Endodermal cell (in vitro differentiated cells): Measurements from ENCODE around the gene SON. TPM values are rescaled to one million over a fixed set of nuclear protein-coding genes. Genes with fewer than 3 reads are reported as not detected.
A peak's percentile ranks its signal among the peaks of the same experiment; 100 is the strongest.

Experiments used
- DNase-seq: peaks from one replicate; pipeline ENCODE4 v3.0.0-alpha.2; 2017
- H3K27ac ChIP-seq: 2 replicates; pipeline ENCODE4 v1.5.1; 2013; ENCODE audit warnings: mild to moderate bottlenecking, low read depth, low read length, moderate library complexity
- H3K27me3 ChIP-seq: 2 replicates; pipeline ENCODE4 v1.6.1; 2013; ENCODE audit warnings: mild to moderate bottlenecking, low read length, moderate library complexity; ENCODE audit not compliant: insufficient read depth, control insufficient read depth, poor library complexity, severe bottlenecking
- H3K36me3 ChIP-seq: 2 replicates; pipeline ENCODE4 v1.7.0; 2013; ENCODE audit warnings: mild to moderate bottlenecking, low read length, moderate library complexity; ENCODE audit not compliant: control insufficient read depth, insufficient read depth
- H3K4me1 ChIP-seq: one replicate; pipeline ENCODE4 v1.7.0; 2013; ENCODE audit warnings: low read length; ENCODE audit not compliant: control insufficient read depth, insufficient read depth
- H3K4me3 ChIP-seq: 2 replicates; pipeline ENCODE4 v1.5.1; 2013; ENCODE audit warnings: mild to moderate bottlenecking, low read length, moderate library complexity
- H3K9ac ChIP-seq: 2 replicates; pipeline ENCODE4 v1.6.1; 2013; ENCODE audit warnings: mild to moderate bottlenecking, low read length, moderate library complexity; ENCODE audit not compliant: poor library complexity, severe bottlenecking; ENCODE audit errors: extremely low read depth
- H3K9me3 ChIP-seq: 2 replicates; pipeline ENCODE4 v1.6.1; 2013; ENCODE audit warnings: mild to moderate bottlenecking, low read length, moderate library complexity; ENCODE audit not compliant: control insufficient read depth
- H3K27ac Mint-ChIP-seq: 2 replicates; pipeline ENCODE4 v1.8.0; 2020; ENCODE audit warnings: mixed read lengths
- H3K27me3 Mint-ChIP-seq: 2 replicates; pipeline ENCODE4 v1.8.0; 2021; ENCODE audit warnings: mild to moderate bottlenecking, mixed read lengths; ENCODE audit not compliant: insufficient read depth
- H3K36me3 Mint-ChIP-seq: 2 replicates; pipeline ENCODE4 v1.8.0; 2020; ENCODE audit warnings: low read depth, mixed read lengths
- H3K4me1 Mint-ChIP-seq: 2 replicates; pipeline ENCODE4 v1.8.0; 2020; ENCODE audit warnings: mixed read lengths
- H3K4me3 Mint-ChIP-seq: 2 replicates; pipeline ENCODE4 v1.8.0; 2020; ENCODE audit warnings: mild to moderate bottlenecking, moderate library complexity, mixed read lengths
- H3K9me3 Mint-ChIP-seq: 2 replicates; pipeline ENCODE4 v1.8.0; 2020; ENCODE audit warnings: mild to moderate bottlenecking, mixed read lengths
- WGBS, 2 experiments: methylation state at CpG; one replicate each; pipeline versions ENCODE4 v1.1.5 to v1.1.7; 2013; ENCODE audit warnings: missing lambda C conversion rate in 2 of 2, mixed read lengths in 1 of 2; ENCODE audit not compliant: insufficient coverage in 1 of 2, insufficient read length in 1 of 2; 5-methylcytosine and 5-hydroxymethylcytosine counted together
- long read RNA-seq, 4 experiments: library from polyadenylated mRNA in 2 of 4; library from RNA in 1 of 4; library from capped mRNA in 1 of 4; stranded (forward) in 3 of 4; unstranded in 1 of 4; transcript quantifications; one replicate each; pipeline ENCODE4 v2.0.0, GENCODE V29; 2020 to 2021; ENCODE audit warnings: inconsistent platforms in 1 of 4
- polyA plus RNA-seq, 2 experiments: library from polyadenylated mRNA; stranded (reverse); fragments of 50-300 nt; gene quantifications; one replicate each; pipeline ENCODE4 v1.2.3, GENCODE V29; 2013
- total RNA-seq, 2 donors: library from RNA; stranded (reverse); fragmentation: NEBNext Ultra II Directional in 1 of 2; extraction: Animal tissue kit (Norgen Biotek cat#: 25700) in 1 of 2; gene quantifications; 2 replicates in 1 of 2; 3 replicates in 1 of 2; pipeline ENCODE4 v1.2.1, GENCODE V29; 2021
- TF ChIP-seq, protein P1 (sequence below): fragments of 200-600 bp; sonication (generic); conservative IDR thresholded peaks from 2 replicates; pipeline ENCODE4 v1.5.0; 2021; ENCODE audit warnings: antibody characterized with exemption, mild to moderate bottlenecking

Gene SON, protein sequence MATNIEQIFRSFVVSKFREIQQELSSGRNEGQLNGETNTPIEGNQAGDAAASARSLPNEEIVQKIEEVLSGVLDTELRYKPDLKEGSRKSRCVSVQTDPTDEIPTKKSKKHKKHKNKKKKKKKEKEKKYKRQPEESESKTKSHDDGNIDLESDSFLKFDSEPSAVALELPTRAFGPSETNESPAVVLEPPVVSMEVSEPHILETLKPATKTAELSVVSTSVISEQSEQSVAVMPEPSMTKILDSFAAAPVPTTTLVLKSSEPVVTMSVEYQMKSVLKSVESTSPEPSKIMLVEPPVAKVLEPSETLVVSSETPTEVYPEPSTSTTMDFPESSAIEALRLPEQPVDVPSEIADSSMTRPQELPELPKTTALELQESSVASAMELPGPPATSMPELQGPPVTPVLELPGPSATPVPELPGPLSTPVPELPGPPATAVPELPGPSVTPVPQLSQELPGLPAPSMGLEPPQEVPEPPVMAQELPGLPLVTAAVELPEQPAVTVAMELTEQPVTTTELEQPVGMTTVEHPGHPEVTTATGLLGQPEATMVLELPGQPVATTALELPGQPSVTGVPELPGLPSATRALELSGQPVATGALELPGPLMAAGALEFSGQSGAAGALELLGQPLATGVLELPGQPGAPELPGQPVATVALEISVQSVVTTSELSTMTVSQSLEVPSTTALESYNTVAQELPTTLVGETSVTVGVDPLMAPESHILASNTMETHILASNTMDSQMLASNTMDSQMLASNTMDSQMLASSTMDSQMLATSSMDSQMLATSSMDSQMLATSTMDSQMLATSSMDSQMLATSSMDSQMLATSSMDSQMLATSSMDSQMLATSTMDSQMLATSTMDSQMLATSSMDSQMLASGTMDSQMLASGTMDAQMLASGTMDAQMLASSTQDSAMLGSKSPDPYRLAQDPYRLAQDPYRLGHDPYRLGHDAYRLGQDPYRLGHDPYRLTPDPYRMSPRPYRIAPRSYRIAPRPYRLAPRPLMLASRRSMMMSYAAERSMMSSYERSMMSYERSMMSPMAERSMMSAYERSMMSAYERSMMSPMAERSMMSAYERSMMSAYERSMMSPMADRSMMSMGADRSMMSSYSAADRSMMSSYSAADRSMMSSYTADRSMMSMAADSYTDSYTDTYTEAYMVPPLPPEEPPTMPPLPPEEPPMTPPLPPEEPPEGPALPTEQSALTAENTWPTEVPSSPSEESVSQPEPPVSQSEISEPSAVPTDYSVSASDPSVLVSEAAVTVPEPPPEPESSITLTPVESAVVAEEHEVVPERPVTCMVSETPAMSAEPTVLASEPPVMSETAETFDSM (N-terminal part only)
- 100 to 1,000 TPM; 283 to 337 TPM for total RNA-seq
- polyA plus RNA-seq (2013, experiment 1 of 2) = 178 TPM
- 172 TPM for polyA plus RNA-seq (2013, experiment 2 of 2)
- long read RNA-seq, experiment 1, full-length matches to known transcripts = 19 of 76 reads
- long read RNA-seq, experiment 1, partial matches to known transcripts = 55 of 76 reads
- long read RNA-seq, experiment 1, other reads (novel, unspliced or antisense) = 2 of 76 reads
- long read RNA-seq, experiment 2, full-length matches to known transcripts = 115 of 257 reads
- long read RNA-seq, experiment 2, partial matches to known transcripts = 82 of 257 reads
- long read RNA-seq, experiment 2, other reads (novel, unspliced or antisense) = 60 of 257 reads
- long read RNA-seq, experiment 3, full-length matches to known transcripts = 17 of 140 reads
- long read RNA-seq, experiment 3, partial matches to known transcripts = 72 of 140 reads
- long read RNA-seq, experiment 3, other reads (novel, unspliced or antisense) = 51 of 140 reads
- long read RNA-seq, experiment 4, partial matches to known transcripts = 0 of 3 reads
- long read RNA-seq, experiment 4, other reads (novel, unspliced or antisense) = 2 of 3 reads

DNA sequence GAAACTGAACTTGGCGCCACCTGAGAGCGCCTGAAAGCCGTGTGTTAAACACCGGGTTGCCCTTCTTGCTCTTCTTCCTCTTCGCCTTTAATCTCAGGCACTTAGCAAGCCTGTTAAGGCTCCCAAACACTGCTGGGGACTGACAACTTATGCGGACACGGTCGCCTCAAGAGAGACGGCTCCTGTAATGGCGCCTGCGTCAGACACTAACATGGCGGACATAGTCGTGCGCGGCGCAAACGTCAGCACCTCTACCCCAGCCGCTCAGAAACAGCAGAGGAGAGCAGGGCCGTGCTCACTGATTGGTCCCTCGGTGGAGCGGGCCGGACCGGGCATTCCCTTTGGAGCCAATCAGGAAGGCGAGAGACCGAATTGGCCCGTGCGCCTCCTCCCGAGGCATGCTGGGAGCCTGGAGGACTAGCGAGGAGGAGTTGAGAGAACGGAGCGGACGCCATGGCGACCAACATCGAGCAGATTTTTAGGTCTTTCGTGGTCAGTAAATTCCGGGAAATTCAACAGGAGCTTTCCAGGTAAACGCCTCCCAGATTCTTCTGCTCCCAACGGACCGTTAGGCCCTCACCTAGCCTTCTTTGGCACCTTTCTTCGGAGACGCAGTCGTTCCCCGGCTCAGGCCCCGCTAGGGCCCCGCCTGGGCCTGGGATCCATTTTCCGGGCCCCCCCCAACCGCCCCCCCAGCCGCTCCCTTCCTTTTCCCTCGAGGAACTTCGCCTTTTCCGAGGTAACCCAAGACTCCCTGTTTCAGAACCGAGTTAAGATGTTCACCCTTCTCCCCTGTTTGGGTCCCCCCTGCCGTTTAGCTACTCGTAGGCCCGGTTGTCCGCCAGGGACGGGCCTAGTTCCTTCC is at the start of gene SON:
Gene SON (plus strand): TSS at position 399 of the 865 bp plus-strand sequence. CDS start 55 bp downstream, at position 454.
- H3K36me3 Mint-ChIP-seq = peaks cover 28% of the 10 kb centered on the region
- Histone ChIP-seq H3K27ac (peak within 1 kb of the TSS; percentile 99), H3K27me3 (no peaks in the 10 kb centered on the region), H3K9ac (peak within 1 kb of the TSS; percentile 99), H3K4me3 (peak within 1 kb of the TSS; percentile 97), H3K36me3 (peaks cover 34% of the 10 kb centered on the region), H3K9me3 (peaks cover 5% of the 10 kb centered on the region), H3K4me1 (no peaks in the 10 kb centered on the region)
- peak within 1 kb of the TSS; percentile 85 for H3K4me3 Mint-ChIP-seq
- TF ChIP-seq, protein P1, sequence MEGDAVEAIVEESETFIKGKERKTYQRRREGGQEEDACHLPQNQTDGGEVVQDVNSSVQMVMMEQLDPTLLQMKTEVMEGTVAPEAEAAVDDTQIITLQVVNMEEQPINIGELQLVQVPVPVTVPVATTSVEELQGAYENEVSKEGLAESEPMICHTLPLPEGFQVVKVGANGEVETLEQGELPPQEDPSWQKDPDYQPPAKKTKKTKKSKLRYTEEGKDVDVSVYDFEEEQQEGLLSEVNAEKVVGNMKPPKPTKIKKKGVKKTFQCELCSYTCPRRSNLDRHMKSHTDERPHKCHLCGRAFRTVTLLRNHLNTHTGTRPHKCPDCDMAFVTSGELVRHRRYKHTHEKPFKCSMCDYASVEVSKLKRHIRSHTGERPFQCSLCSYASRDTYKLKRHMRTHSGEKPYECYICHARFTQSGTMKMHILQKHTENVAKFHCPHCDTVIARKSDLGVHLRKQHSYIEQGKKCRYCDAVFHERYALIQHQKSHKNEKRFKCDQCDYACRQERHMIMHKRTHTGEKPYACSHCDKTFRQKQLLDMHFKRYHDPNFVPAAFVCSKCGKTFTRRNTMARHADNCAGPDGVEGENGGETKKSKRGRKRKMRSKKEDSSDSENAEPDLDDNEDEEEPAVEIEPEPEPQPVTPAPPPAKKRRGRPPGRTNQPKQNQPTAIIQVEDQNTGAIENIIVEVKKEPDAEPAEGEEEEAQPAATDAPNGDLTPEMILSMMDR = no peak
- H3K9me3 Mint-ChIP-seq = no peaks in the 10 kb centered on the region
- H3K27me3 Mint-ChIP-seq = no peaks in the 10 kb centered on the region
- peak; percentile 100 for DNase-seq
- WGBS, 2 experiments = 0% methylated on average over 30 to 56 of the region's 57 CpGs
- peaks cover 11% of the 10 kb centered on the region for H3K4me1 Mint-ChIP-seq
- H3K27ac Mint-ChIP-seq = peak within 1 kb of the TSS; percentile 100

DNA sequence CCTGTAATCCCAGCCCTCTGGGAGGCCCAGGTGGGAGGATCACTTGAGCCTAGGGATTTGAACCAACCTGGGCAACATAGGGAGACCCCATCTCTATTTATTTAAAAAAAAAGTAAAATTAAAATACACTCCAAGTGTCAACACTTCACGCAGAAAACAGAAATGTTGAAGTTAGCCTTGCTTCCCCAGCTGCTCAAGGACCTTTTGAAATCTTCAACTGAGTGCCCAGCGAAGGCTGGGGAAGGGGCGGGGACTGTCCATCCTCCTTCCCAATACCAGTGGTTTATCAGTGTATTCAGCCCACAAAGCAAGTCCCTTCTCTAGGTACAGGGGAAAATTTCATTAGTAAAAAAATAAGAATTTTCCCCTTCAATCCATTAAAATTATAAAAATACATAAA is 49.1 kb upstream of the SON start:
- no peak for DNase-seq
- Mint-ChIP-seq H3K27ac (no peak overlapping the region), H3K4me1 (peaks cover 5% of the 10 kb centered on the region), H3K36me3 (peaks cover 6% of the 10 kb centered on the region), H3K9me3 (peaks cover 2% of the 10 kb centered on the region), H3K27me3 (peaks cover 6% of the 10 kb centered on the region), H3K4me3 (no peak overlapping the region)
- Histone ChIP-seq H3K9ac (no peak overlapping the region), H3K4me3 (no peak overlapping the region), H3K27ac (no peak overlapping the region), H3K9me3 (no peaks in the 10 kb centered on the region), H3K36me3 (peaks cover 6% of the 10 kb centered on the region), H3K27me3 (peaks cover 6% of the 10 kb centered on the region), H3K4me1 (no peaks in the 10 kb centered on the region)
- WGBS, 2 experiments = 100% methylated on average over 2 of the region's 3 CpGs
- TF ChIP-seq, protein P1 = no peak
